IMR-90 (cell line): ENCODE results near the gene PAWR. TPM values are rescaled to one million over a fixed set of nuclear protein-coding genes. Genes with fewer than 3 reads are reported as not detected.

Source experiments
- ATAC-seq: fragments of 200-7000 bp; cut with Tn5 transposase; 2 replicates; pipeline ENCODE4 v1.9.1; 2020; ENCODE audit warnings: low read depth, mild to moderate bottlenecking, moderate library complexity
- BruUV-seq: library from RNA; stranded (reverse); fragments of 400-500 nt; replicated peaks from 2 replicates; lab custom pipeline; 2021; lab: Mats Ljungman, UMichigan
- CTCF ChIA-PET: fragments of 300-600 bp; formaldehyde crosslinking; extraction: SDS; loops from one replicate; lab custom pipeline; 2021; ENCODE audit warnings: antibody characterized with exemption; lab: Yijun Ruan, JAX
- POLR2A ChIA-PET: fragments of 300-600 bp; sonication (Branson Sonifier 250); formaldehyde crosslinking; loops from one replicate; lab custom pipeline; 2022; ENCODE audit warnings: antibody characterized with exemption; ENCODE audit not compliant: unreplicated experiment; lab: Charles Lee
- DNase-seq: peaks from one replicate; pipeline ENCODE4 v3.0.0; 2013
- H2AFZ ChIP-seq: replicated peaks from 2 replicates; pipeline ENCODE3; 2013; ENCODE audit warnings: low read length, mild to moderate bottlenecking; ENCODE audit not compliant: poor library complexity
- H2AK5ac ChIP-seq: 2 replicates; pipeline ENCODE4 v1.6.1; 2013; ENCODE audit warnings: low read depth, low read length, inconsistent platforms
- H2AK9ac ChIP-seq: replicated peaks from 2 replicates; pipeline ENCODE3; 2013; ENCODE audit warnings: mild to moderate bottlenecking, low read depth, low read length, moderate library complexity; ENCODE audit not compliant: poor library complexity
- H2BK120ac ChIP-seq: 2 replicates; pipeline ENCODE4 v1.6.1; 2013; ENCODE audit warnings: low read depth, low read length, inconsistent platforms
- H2BK15ac ChIP-seq: 3 replicates; pipeline ENCODE4 v1.6.1; 2013; ENCODE audit warnings: low read depth, low read length, inconsistent platforms
- H2BK20ac ChIP-seq: 2 replicates; pipeline ENCODE4 v1.6.1; 2013; ENCODE audit warnings: low read depth, mild to moderate bottlenecking, inconsistent platforms, low read length, moderate library complexity
- H2BK5ac ChIP-seq: 2 replicates; pipeline ENCODE4 v1.6.1; 2013; ENCODE audit warnings: mild to moderate bottlenecking, low read depth, low read length, inconsistent platforms; ENCODE audit not compliant: poor library complexity, severe bottlenecking
- H3K14ac ChIP-seq: replicated peaks from 2 replicates; pipeline ENCODE4 v1.6.1; 2013; ENCODE audit warnings: low read depth, low read length, inconsistent platforms
- H3K18ac ChIP-seq: 2 replicates; pipeline ENCODE4 v1.6.1; 2013; ENCODE audit warnings: low read depth, low read length, control low read depth
- H3K23ac ChIP-seq: 2 replicates; pipeline ENCODE4 v1.6.1; 2013; ENCODE audit warnings: low read depth, low read length, inconsistent platforms
- H3K27ac ChIP-seq: 2 replicates; pipeline ENCODE4 v1.5.1; 2013; ENCODE audit warnings: mild to moderate bottlenecking, control low read depth, low read length; ENCODE audit not compliant: insufficient read depth
- H3K27me3 ChIP-seq: 2 replicates; pipeline ENCODE4 v1.6.1; 2013; ENCODE audit warnings: low read length; ENCODE audit not compliant: control insufficient read depth, insufficient read depth
- H3K36me3 ChIP-seq: 2 replicates; pipeline ENCODE4 v1.6.1; 2013; ENCODE audit warnings: low read length, mixed read lengths; ENCODE audit not compliant: control insufficient read depth, insufficient read depth
- H3K4ac ChIP-seq: 2 replicates; pipeline ENCODE4 v1.6.1; 2013; ENCODE audit warnings: low read depth, low read length, inconsistent platforms
- H3K4me1 ChIP-seq: 2 replicates; pipeline ENCODE4 v1.6.1; 2013; ENCODE audit warnings: low read length, mixed read lengths; ENCODE audit not compliant: control insufficient read depth, insufficient read depth
- H3K4me2 ChIP-seq: 2 replicates; pipeline ENCODE4 v1.6.1; 2013; ENCODE audit warnings: low read depth, mild to moderate bottlenecking, control low read depth, low read length, moderate library complexity
- H3K4me3 ChIP-seq: 2 replicates; pipeline ENCODE4 v1.5.1; 2013; ENCODE audit warnings: low read depth, mild to moderate bottlenecking, control low read depth, low read length, moderate library complexity; ENCODE audit not compliant: insufficient read depth
- H3K56ac ChIP-seq: 2 replicates; pipeline ENCODE4 v1.6.1; 2013; ENCODE audit warnings: low read length, inconsistent platforms; ENCODE audit not compliant: insufficient read depth; ENCODE audit errors: extremely low read depth
- H3K79me1 ChIP-seq, 2 experiments: 2 replicates each; pipeline ENCODE4 v1.6.1; 2013; ENCODE audit warnings: low read length in 2 of 2, inconsistent platforms in 1 of 2, low read depth in 1 of 2
- H3K9ac ChIP-seq: 2 replicates; pipeline ENCODE4 v1.6.1; 2013; ENCODE audit warnings: low read depth, low read length, control low read depth
- H3K9me1 ChIP-seq: 2 replicates; pipeline ENCODE4 v1.6.1; 2013; ENCODE audit warnings: low read length, inconsistent platforms; ENCODE audit not compliant: insufficient read depth
- H3K9me3 ChIP-seq: 2 replicates; pipeline ENCODE4 v1.6.1; 2013; ENCODE audit warnings: low read length; ENCODE audit not compliant: control insufficient read depth, insufficient read depth
- H4K20me1 ChIP-seq: 2 replicates; pipeline ENCODE4 v1.6.1; 2013; ENCODE audit warnings: low read length, inconsistent platforms; ENCODE audit not compliant: insufficient read depth
- H4K5ac ChIP-seq: 2 replicates; pipeline ENCODE4 v1.6.1; 2013; ENCODE audit warnings: mild to moderate bottlenecking, low read depth, low read length, control low read depth
- H4K8ac ChIP-seq, 2 experiments: 2 replicates each; pipeline ENCODE4 v1.6.1; 2013; ENCODE audit warnings: low read depth in 2 of 2, low read length in 2 of 2, control low read depth in 1 of 2, inconsistent platforms in 1 of 2
- H4K91ac ChIP-seq: 2 replicates; pipeline ENCODE4 v1.6.1; 2013; ENCODE audit warnings: low read depth, low read length, inconsistent platforms; ENCODE audit not compliant: insufficient read depth
- BHLHE40 ChIP-seq: fragments of 150-350 bp; IDR thresholded peaks from 2 replicates; pipeline ENCODE4 v1.6.1; 2016; ENCODE audit warnings: mild to moderate bottlenecking, low read depth, low read length
- CEBPB ChIP-seq: IDR thresholded peaks from 2 replicates; pipeline ENCODE4 v1.6.1; 2012; ENCODE audit warnings: low read depth, low read length, improper control_type of control experiment
- CHD1 ChIP-seq: IDR thresholded peaks from 2 replicates; pipeline ENCODE4 v1.6.1; 2012; ENCODE audit warnings: low read depth, low read length, improper control_type of control experiment
- MXI1 ChIP-seq: IDR thresholded peaks from 2 replicates; pipeline ENCODE4 v1.6.1; 2012; ENCODE audit warnings: low read depth, mild to moderate bottlenecking, low read length, moderate library complexity, borderline replicate concordance
- NFE2L2 ChIP-seq: fragments of 150-350 bp; IDR thresholded peaks from 2 replicates; pipeline ENCODE4 v1.6.1; 2016; ENCODE audit warnings: low read depth, mild to moderate bottlenecking, low read length
- RAD21 ChIP-seq: IDR thresholded peaks from 2 replicates; pipeline ENCODE4 v1.6.1; 2012; ENCODE audit warnings: low read length, improper control_type of control experiment
- RCOR1 ChIP-seq: IDR thresholded peaks from 2 replicates; pipeline ENCODE4 v1.6.1; 2012; ENCODE audit warnings: mild to moderate bottlenecking, low read length, improper control_type of control experiment; ENCODE audit not compliant: insufficient replicate concordance
- RFX5 ChIP-seq: IDR thresholded peaks from 2 replicates; pipeline ENCODE4 v1.8.0; 2012; ENCODE audit warnings: low read depth, mild to moderate bottlenecking, low read length, moderate library complexity
- WGBS, 2 experiments: methylation state at CpG; one replicate each; pipeline versions ENCODE4 v1.1.5 to v1.1.7; 2013; ENCODE audit warnings: missing lambda C conversion rate in 2 of 2; ENCODE audit not compliant: insufficient read length in 1 of 2; ENCODE audit errors: extremely low coverage in 2 of 2; 5-methylcytosine and 5-hydroxymethylcytosine counted together
- dilution Hi-C: fragments of 300-500 bp; cut with HindIII; formaldehyde crosslinking; loops from one replicate; pipeline ENCODE4 v1.14.3; 2018; ENCODE audit warnings: low sequenced_read_pairs; ENCODE audit not compliant: unreplicated experiment
- in situ Hi-C: fragments of 300-500 bp; cut with MboI; formaldehyde crosslinking; loops from 3 replicates; pipeline ENCODE4 v1.14.3; 2019; ENCODE audit warnings: low sequenced_read_pairs, inconsistent platforms, mixed read lengths
- intact Hi-C: fragments of 100-400 bp; cut with micrococcal nuclease; formaldehyde crosslinking; loops from 2 replicates; pipeline ENCODE4 v1.10.0; 2022
- polyA plus RNA-seq, 3 experiments: library from polyadenylated mRNA; depleted of rRNA; stranded (reverse); fragments of >200 nt; gene quantifications; 2 replicates each; pipeline ENCODE4 v1.2.3, GENCODE V29; 2012; ENCODE audit warnings: low replicate concordance in 1 of 3
- total RNA-seq: library from RNA; depleted of rRNA; stranded (reverse); fragments of >200 nt; gene quantifications from 2 replicates; pipeline ENCODE4 v1.2.3, GENCODE V29; 2012
- TF ChIP-seq, protein P1 (sequence below): fragments of 150-350 bp; IDR thresholded peaks from 2 replicates; pipeline ENCODE4 v1.6.1; 2016; ENCODE audit warnings: low read depth, mild to moderate bottlenecking, low read length, moderate library complexity, borderline replicate concordance
- TF ChIP-seq, protein P2 (sequence below): fragments of 150-350 bp; IDR thresholded peaks from 2 replicates; pipeline ENCODE4 v1.6.1; 2017; ENCODE audit warnings: mild to moderate bottlenecking, antibody characterized with exemption, low read length, low read depth

Gene PAWR
- total and polyA plus RNA-seq, 2 of the 4 experiments (the other 2 are of a cell fraction) = 13.2 to 13.6 TPM

DNA sequence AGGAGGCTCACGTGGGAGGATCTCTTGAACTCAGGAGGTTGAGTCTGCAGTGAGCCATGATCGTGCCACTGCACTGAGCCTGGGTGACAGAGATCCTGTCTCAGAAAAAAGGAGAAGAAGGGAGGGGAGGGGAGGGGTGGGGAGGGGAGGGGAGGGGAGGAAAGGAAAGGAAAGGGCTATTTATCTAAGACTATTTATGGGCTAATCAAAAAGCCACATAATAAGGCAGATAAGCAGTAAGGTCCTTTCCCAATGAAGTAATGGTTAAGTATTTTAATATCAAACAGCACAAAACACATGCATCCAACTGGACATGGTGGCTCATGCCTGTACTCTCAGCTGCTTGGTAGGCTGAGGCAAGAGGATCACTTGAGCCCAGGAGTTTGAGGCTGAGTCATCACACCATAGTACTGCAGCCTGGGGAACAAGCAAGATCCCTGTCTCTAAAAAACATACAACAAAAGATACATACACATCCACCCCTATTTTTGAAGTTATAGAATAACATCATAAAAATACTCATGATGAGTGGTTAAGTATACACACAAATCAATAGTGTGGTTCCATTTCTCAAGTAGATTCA lies 9.7 kb downstream of the PAWR start (continued):
- TF ChIP-seq, protein P1, sequence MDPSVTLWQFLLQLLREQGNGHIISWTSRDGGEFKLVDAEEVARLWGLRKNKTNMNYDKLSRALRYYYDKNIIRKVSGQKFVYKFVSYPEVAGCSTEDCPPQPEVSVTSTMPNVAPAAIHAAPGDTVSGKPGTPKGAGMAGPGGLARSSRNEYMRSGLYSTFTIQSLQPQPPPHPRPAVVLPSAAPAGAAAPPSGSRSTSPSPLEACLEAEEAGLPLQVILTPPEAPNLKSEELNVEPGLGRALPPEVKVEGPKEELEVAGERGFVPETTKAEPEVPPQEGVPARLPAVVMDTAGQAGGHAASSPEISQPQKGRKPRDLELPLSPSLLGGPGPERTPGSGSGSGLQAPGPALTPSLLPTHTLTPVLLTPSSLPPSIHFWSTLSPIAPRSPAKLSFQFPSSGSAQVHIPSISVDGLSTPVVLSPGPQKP = no peak

DNA sequence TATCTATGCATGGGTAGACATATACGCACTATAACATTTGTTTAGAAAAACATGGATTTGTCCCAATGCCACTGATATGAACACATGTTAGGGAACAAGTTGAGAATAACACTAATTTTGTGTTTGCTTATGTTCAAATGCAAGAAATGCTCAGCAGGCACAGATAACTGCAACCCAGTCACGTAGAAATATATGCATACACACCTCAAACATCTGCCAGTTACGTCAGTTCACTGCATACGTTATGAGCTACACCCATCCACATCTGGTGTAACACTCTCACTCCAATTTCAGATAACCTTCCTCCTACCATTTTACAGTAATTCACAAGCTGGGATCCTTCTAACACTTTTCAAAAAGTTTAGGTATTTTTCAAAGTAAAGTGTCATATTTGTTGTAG lies 10.7 kb downstream of the PAWR start:
- Histone ChIP-seq H3K4me1 (no peaks in the 10 kb centered on the region), H4K5ac (no peak overlapping the region), H2AFZ (no peak overlapping the region), H3K23ac (no peak overlapping the region), H2AK5ac (no peak overlapping the region), H2BK120ac (no peak overlapping the region), H3K9me1 (peaks cover 5% of the 10 kb centered on the region), H3K79me1 (peaks cover 7 to 59% of the 10 kb centered on the region in 2 experiments; a peak in 3 of 4 replicates), H3K36me3 (no peaks in the 10 kb centered on the region), H3K9ac (no peak overlapping the region), H3K14ac (no peak overlapping the region), H2BK5ac (no peak overlapping the region), H2BK20ac (no peak overlapping the region), H3K56ac (no peak overlapping the region), H4K91ac (no peak overlapping the region), H4K8ac (peak overlapping the region in 1 of 2 experiments; percentile 19; a peak in 1 of 4 replicates), H4K20me1 (peaks cover 37% of the 10 kb centered on the region; the same call in 1 of the 2 replicates), H3K4ac (no peak overlapping the region), H3K27me3 (no peaks in the 10 kb centered on the region), H3K18ac (no peak overlapping the region), H3K4me2 (no peak overlapping the region), H2BK15ac (no peak overlapping the region), H2AK9ac (no peak overlapping the region), H3K27ac (no peak overlapping the region), H3K9me3 (no peaks in the 10 kb centered on the region), H3K4me3 (no peak overlapping the region)
- ChIA-PET POLR2A (no interaction called here), CTCF (no interaction called here)
- WGBS, 2 experiments = no CpG with 5 or more reads among the region's 4 CpGs
- in situ Hi-C loops = no loop called here
- ATAC-seq (no peak), DNase-seq (no peak)
- TF ChIP-seq CEBPB (no peak), BHLHE40 (no peak), RAD21 (no peak), RCOR1 (no peak), CHD1 (no peak), RFX5 (no peak), MXI1 (no peak), NFE2L2 (no peak)
- TF ChIP-seq, protein P2, sequence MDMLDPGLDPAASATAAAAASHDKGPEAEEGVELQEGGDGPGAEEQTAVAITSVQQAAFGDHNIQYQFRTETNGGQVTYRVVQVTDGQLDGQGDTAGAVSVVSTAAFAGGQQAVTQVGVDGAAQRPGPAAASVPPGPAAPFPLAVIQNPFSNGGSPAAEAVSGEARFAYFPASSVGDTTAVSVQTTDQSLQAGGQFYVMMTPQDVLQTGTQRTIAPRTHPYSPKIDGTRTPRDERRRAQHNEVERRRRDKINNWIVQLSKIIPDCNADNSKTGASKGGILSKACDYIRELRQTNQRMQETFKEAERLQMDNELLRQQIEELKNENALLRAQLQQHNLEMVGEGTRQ = no peak
- no TSS peak for BruUV-seq
- dilution Hi-C loops = no loop called here
- intact Hi-C loops = loop anchor here (10.0 kb wide), 1 partner anchor 95 kb away; no protein-coding TSS in a partner anchor
